CD4-positive, alpha-beta T cell treated with Interleukin-6 at 100 ng/mL for 8 hours (primary cell): ENCODE data around the gene ROR2.

Experiments used
- DNase-seq: peaks from one replicate; pipeline ENCODE4 v3.0.0-alpha.2; 2020; ENCODE audit warnings: mixed read lengths, low spot score

The ROR2 gene

DNA sequence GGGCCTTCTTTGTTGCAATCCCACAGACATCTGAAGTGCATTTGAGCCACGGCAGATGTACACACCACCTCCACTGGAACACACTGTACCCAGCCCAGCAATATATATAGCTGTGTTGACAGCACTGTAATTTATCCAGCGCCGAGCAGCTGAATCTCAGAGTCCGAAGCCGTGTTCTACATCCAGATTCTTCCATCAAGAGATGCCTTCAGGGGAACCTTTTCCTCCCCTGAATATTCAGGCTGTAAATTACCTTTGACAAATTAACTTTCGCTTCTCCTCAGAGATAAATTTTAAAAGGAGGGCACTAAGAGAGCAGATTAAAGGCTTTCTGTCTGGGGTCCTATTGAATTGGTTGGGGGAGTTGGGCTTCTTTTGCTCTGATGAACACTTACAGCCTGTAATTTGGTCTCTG, 76.4 kb downstream of the ROR2 start:
- DNase-seq: no peak

DNA sequence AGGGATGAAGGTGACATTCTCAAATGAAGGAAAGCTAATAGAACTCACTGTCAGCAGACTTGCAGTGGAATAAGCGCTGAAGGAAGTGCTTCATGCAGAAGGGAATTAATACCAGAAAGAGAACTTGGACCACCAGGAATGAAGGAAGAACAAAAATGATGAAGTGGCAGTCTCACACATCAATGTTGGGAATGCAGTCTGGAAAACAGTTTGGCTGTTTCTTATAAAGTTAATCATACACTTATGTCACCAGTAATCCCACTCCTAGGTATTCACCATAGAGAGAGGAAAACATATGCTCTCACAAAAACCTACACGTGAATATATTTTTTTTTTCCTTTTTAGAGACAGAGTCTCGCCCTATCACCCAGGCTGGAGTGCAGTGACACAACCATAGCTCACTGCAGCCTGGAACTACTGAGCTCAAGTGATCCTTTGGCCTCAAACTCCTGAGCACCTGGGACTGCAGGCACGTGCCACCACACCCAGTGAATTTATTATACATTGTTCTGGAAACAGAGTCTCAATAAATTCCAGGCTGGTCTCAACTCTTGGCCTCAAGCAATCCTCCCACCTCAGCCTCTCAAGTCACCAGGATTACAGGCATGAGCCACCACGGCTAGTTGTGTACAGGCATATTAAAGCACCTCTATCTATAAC, 81.2 kb downstream of the ROR2 start:
- DNase-seq: no peak

DNA sequence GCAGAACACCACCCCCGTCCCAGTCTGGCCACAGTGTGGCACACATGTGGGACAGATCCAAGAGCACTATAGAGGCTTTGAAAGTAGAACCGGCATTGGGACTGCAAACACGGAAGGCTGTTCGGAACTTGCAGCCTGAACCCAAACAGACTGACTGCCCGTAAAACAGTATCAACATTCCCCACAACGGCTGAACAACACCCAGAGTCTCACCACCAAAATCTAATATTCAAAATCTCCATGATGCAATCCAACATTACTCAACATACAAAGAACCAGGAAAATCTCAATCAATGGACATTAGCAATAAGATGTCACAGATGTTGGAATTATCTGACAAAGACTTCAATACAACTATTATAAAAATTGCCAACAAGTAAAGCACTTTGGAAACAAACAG, 82.3 kb downstream of the ROR2 start:
- DNase-seq: no peak

DNA sequence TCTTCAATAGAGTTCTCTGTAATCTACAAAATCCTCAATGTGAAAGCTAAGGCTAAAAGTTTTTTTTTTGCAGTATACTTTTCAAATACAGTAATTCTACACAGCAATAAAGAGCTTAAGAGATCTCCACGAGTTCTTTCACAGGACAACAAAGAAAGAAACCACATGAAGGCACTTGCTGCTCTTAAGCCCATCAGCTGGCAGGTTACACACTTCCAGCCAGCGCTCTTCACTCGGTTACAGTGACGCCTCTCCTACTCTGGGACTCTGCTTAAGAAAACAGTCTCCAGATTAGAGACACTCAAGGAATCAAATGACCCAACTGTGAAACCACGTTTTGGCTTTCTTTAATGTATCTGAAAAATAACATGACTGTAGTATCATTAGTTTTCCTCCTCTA, 85.0 kb downstream of the ROR2 start:
- no peak for DNase-seq

DNA sequence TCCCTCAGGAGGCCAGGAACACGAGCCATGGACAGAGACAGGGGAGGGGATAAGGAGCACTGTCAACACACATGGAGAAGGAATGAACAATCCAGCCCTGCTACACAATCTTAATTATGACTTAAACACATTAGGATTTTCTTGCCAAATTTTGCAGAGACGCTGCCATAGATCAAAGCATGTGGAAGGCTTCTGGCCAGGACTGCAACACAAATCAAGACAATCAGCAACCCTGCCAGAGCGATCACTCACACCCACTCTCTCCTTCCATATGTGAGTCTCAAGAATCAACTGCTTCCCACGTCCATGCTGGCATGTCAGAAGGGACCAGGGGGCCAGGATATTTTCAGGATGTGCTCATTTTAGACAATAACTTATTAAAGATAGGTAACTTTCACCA, 85.6 kb downstream of the ROR2 start:
- DNase-seq: no peak

DNA sequence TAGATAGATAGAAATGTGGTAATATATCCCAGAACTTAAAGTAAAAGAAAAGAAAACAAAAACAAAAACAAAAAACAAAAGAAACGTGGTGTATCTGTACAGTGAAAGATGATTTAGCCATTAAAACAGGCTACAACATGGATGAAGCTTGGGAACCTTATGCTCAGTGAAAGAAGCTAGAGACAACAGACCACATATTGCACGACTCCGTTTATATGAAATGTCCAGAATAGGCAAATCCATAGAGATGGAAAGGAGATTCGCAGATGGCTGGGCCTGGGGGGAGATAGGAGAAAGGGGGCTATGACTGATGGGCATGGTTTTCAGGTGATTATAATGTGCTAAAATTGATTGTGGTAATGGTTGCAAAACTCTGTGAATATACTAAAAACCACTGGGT, 86.6 kb downstream of the ROR2 start:
- DNase-seq: no peak

DNA sequence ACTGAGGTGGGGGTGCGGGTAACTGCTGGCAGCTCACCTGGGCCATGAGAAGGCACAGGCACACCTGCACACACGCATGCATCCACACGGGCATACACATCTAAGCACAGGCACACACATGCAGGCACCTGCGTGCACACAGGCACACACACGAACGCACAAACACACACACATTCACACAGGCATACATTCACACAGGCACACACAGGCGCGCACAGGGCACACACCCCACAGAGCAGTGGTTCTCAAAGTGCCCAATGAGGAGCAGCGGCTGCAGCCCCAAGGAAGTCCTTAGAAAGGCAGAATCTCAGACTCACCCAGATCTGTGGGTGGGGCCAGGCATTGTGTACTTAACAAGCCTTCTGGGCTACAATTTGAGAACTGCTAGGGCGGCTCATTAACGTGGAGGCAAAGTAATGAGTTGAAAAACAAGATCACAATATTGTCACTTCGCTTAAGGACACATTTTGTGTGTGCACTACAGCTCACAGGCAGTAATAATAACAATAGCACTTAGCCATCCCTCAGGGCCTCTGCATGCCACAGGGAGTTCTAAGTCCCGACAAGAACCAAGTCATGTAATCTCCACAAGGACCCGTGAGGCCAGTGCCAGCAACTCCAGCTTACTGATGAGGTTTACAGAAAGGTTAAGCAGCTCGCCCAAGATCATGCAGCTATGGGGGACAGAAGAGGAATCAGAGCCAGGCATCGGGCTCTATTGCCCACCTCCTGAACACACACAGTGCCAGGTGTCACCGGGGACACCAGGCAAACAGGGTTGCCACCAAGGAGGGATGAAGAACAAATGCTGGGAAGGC, 91.6 kb downstream of the ROR2 start:
- DNase-seq: no peak

DNA sequence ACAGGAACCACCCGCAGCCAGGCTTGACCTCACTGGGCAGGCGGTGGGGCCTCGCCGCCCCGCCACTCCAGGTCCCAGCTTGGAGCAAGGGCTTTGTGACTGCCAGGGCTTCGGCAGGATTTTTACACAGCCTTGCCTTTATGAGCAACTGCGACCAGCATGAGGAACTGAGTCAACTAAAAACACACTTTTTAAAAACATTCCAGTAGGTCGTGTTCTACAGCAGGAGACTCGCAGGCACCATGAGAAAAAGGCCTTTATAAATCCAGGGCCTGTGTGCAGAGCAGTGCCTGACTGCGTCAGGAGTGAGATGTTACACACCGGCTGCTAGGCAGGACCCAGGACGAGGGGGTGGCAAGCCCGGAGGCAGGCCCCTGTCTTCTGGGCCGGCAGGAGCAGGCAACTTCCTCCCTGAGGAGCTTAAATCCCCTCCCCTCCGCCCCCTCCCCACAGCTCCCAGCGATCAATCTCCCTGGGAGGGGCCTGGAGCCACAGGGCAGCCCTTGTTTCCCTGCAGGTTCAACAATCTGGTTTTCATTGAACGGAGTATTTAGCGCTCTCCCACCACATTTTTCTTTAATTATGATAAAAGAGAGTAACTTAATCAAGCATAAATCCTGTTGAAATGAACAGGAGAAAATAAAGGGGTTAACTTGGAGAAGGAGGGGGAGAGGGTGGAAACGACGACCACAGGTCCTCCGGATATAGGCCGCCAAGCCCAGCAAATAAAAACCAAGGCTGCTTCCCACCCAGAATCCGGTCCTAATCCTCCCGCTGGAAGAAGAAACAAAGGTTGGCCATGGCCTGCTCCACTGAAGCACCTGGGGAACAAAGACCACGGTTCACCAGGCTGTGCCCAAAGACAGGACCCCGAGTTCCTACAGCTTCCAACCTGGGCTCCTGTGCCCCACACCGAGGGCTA, 92.5 kb downstream of the ROR2 start:
- no peak for DNase-seq

DNA sequence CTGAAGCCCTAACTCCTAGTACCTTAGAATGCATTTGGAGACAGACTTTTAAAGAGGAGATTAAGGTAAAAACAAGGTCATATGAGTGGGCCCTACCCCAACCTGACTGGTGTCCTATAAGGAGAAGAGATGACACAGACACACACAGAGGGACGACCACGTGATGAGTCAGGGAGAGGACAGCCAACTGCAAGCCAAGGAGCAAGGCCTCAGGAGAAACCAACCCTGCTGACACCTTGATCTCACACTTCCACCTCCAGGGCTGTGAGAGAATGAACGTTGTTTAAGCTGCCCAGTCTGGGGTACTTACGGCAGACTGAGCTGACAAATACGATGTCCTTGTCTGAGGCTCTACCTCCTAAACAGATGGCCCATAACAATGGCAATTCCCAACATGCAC, 93.6 kb downstream of the ROR2 start:
- no peak for DNase-seq

DNA sequence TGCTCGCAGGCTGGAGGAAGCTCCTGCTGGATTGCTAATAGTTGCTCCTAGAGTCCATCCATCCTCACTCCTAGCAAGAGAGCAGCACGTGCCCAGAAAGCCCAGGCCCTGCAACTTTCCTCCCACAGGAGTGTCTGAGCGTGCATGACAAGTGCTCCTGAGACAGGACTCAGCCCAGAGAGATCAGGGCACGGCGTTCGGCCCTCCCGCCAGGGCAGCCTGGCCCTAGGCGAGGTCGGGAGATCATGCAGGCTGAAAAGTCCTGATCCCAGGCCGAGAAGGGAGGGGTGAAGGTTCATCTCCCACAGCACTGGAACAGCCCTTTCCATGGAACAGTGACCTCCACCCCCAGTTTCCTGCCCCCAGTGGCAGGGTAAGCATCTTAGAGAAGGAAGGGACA, 94.8 kb downstream of the ROR2 start:
- no peak for DNase-seq

DNA sequence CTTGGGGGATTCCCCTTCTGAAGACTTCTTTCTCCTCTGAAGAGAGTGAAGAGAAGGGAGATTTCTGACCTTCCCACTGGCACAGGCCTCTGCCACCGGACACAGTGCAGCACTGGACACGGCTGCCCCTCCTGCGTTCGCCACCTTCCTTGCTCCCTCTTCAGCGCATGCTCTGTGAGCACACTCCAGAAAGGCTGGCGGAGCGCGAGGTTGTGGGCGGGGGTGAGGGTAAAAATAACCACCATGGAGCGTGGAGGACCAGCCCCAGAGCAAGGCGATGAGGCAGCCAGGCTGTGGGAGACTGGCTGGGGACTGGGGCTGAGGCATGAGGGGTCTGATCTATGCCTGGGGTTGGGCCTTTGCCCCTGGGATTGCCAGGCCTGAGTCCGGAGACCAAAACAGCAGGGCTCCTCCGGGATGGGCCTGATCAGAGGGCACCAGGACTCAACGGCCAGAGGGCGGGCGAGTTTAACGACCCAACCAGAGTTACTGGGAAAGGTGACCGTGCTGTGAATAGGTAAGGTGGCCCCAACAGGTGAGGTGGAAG, 97.2 kb downstream of the ROR2 start:
- no peak for DNase-seq

DNA sequence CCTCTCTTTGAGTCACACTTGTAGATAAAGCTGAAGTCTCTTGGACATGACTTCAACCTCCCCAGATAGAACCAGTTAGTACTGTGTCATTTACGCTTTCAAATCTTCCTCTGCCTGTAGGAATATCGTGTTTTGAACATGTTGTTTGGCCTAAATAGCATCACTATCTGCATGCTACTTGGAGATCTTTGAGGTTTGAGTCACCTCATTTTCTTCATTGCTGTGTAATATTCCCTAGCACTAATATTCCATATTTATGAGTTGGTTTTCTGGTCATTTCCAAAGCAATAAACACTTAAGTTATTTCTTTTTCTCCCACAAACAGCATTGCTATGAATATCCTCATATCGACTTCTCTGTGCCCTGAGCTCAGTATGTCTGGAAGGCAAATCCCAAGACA, 100.3 kb downstream of the ROR2 start:
- DNase-seq: no peak

DNA sequence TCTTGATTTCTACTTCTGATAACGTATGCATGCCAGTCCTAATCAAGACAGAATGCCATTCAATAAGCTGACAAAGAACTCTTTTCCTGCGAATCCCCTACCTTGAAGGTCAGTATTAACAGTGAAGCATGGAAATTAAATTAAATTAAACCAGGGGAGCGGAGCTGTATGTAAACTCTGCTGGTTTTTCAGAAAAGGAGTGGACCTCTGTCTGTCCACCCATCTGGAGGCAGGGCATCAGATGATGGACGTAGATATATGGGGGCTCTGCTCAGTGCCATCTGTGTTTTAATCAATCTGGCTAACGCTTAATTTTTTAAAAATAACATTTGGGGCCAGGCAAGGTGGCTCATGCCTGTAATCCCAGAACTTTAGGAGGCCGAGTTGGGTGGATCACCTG, 101.9 kb downstream of the ROR2 start:
- DNase-seq: no peak

DNA sequence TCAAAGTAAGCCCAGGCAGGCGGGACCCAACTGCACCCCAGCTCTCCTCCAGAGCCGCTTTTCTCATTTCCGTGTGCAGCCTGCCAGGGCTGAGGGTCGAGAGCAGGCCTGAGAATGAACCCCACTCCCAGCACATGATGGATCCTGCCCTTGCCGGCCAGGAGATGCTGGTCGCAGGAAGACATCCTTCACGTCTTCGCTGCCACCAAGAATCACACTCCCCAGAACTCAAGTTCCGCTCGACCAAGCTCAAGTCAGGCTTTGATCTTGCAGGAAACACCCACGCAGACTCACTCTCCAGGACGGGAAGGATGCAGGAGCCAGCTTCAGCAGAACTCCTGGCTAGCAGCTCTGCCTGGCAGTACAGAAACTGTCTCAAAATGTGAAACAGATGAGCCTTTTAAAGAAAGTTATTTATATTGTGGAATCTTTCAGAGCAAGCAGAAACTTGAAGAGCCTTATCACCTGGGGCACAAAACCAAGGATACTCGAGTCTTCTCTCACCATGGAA, 102.4 kb downstream of the ROR2 start:
- DNase-seq: no peak

DNA sequence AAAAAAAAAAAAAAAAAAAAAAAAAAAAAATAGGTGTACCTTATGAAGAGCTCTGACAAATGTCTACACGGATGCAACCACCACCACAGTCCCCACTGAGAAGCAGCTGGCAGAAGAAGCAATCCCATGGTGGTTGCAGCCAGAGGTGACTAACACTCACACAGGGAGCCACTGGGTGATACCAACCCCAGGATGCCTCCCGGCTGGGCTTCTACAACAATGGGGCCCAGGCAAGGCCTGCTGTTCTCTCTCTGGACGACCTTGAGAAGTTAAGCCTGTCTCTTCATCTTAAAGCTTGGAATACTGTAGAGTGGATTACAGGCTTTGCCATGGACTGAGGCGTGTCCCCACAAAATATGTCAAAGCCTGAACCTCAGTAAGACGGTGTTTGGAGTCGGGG, 104.1 kb downstream of the ROR2 start:
- no peak for DNase-seq

DNA sequence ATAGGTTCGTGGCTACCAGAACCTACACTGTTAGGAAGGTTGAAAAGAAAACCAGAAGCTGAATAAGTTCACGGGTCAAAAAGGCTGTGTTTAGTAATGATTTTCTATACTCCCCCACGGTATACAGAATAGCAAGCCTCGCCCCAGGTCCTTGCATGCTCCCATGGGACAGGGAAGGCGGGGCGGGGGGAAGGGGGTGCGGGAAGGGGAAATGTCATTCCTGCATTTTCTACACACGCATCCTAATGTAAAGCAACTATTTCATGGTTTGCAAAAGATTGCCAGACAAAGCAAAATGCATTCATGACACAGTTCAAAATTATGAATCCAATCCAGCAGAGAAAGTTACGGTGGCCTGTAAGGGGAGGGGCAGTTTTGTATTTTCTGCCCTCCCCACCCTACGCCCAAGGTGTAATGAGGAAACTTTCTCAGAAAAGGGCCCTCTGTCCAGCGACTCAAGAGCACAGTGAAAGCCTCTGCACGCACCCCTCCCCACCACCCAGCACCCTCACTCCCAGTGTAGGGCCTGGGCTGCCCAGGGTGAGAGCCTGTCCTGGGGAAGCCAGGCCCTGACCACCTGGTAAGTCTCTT, 105.2 kb downstream of the ROR2 start:
- no peak for DNase-seq

DNA sequence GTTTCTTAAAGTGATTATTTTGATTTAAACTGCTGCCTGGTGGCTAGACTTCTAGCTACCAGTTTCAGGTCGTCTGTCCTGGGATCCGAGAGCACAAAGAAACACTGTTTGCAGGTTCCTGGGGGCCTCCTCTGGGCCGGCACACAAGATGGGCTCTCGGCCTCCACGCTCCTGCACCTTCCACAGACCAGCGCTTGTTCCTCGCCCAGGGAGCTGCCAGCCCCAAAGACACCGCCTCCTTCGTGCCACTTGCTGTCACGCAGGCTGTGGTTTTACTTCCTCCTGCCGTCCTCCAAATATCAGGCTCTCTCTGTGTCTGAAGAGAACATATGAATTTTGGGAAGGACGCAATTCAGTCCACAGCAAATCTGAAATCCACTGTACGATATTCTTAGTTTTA, 105.8 kb downstream of the ROR2 start:
- no peak for DNase-seq

DNA sequence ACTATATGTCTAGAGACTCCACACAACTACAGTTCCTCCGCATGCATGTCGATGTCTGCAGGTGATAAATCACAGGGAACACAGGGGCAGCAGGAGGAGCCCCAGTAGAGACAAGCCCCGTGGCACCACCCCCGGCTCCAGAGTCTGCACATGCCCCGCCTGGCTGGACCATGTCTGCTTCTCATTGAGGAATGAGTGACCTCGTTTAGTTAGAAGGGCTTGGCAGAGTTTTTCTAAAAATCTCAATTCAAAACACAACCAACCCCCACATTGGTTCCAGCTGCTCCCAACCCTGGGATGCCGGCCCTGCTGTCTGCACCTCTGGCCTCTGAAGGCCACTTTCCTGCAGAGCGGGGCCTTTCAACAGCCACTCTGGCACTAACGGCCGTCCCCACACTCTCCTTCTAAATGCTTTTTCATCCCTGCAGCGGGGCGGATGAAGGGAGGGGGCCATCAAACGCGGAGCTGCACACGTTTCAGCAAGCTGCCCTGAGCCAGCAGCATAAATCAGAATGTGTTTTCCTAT, 106.3 kb downstream of the ROR2 start:
- DNase-seq: no peak

DNA sequence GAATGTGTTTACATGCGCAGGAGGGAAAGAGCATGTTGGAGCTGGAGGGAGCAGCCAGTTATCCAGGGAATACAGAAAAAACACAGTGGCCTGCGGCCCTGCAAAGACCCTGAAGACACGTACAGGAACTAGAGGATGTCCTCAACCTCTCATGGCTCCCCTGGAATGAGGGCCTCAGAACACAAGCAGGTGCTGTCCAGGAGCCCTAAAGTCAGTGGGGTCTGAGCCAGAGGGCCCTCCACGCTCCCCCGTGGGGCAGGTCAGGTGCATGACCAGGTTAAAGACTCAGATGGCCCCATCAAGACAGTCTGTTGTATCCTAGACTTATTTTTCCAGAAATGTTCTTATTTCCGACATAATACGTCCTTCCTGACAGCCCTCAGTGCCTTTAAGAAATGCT, 106.9 kb downstream of the ROR2 start:
- DNase-seq: no peak

DNA sequence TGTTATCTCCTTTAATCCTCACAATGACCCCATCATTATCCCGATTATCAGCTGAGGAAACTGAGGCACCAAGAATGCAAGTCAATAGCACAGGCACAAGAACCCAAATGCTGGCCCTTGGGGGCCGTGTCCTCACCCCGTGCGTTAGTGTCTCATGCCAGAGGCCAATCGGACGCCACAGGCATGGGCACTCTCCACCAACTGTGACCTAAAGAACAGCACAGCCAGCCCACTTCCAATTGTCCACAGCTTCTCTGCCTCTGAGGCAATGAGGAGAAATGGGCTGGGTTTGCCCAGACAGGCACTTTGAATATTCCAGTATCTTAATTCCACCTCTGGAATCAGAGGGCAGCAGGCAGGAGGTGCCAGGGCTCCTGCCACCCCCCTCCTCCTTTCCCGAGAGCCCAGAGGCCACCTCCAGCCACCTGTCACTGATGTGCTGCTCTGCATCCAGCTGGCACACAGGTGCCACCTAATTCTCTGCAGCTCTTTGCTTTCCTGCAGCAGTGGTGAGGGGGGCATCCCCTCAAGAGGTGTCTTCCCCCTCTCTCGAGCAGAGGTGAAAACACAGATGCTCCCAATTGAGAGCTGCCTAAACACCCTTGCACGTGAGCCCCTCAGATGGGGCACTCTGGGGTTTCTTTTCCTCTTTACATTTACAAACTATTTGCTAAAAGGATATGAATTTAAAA, 107.5 kb downstream of the ROR2 start:
- no peak for DNase-seq

DNA sequence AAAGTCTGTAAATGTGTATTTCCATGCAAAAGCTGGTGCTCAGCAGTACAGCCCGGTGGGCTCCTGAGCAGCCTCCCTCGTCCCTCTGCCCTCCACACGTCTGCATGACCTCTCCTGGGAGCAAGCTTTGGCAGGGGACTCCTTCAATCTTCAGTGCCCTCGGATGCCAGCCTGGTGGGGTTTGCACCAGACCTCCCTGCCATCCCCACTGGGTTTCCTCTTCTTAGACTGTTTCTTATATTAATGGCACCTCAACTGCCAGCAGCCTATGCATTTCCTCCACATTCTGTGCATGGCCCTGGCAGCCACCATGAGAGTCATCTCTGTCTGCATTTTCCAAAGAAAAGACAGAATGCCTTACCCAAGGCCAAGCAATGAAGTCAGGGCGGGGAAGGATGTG, 108.4 kb downstream of the ROR2 start:
- no peak for DNase-seq
